Karpas-422 (cell line): ENCODE results near the gene ADGRL2. TPM values are rescaled to one million over a fixed set of nuclear protein-coding genes. Genes with fewer than 3 reads are reported as not detected.

ENCODE experiments used
- DNase-seq: peaks from one replicate; pipeline ENCODE4 v3.0.0-alpha.2; 2015
- H2AFZ ChIP-seq: fragments of 200-600 bp; sonication (generic); 2 replicates; pipeline ENCODE4 v1.6.1; 2014; ENCODE audit warnings: antibody characterized with exemption, low read length, mixed read lengths
- H3K27ac ChIP-seq: fragments of 200-600 bp; sonication (generic); 2 replicates; pipeline ENCODE4 v1.5.1; 2014; ENCODE audit warnings: mild to moderate bottlenecking, low read length, moderate library complexity
- H3K27me3 ChIP-seq: fragments of 200-600 bp; sonication (generic); 2 replicates; pipeline ENCODE4 v1.6.1; 2014; ENCODE audit warnings: low read length, mixed read lengths
- H3K36me3 ChIP-seq: fragments of 200-600 bp; sonication (generic); 2 replicates; pipeline ENCODE4 v1.6.1; 2014; ENCODE audit warnings: low read length, mixed read lengths; ENCODE audit not compliant: insufficient read depth
- H3K4me1 ChIP-seq: fragments of 200-600 bp; sonication (generic); 2 replicates; pipeline ENCODE4 v1.6.1; 2014; ENCODE audit warnings: mild to moderate bottlenecking, low read length, mixed read lengths
- H3K4me2 ChIP-seq: fragments of 200-600 bp; sonication (generic); 2 replicates; pipeline ENCODE4 v1.6.1; 2014; ENCODE audit warnings: low read length, low read depth, mild to moderate bottlenecking; ENCODE audit not compliant: poor library complexity, severe bottlenecking
- H3K4me3 ChIP-seq: fragments of 200-600 bp; sonication (generic); 2 replicates; pipeline ENCODE4 v1.5.1; 2014; ENCODE audit warnings: mild to moderate bottlenecking, antibody characterized with exemption, low read length, mixed read lengths
- H3K79me2 ChIP-seq: fragments of 200-600 bp; sonication (generic); 2 replicates; pipeline ENCODE4 v1.6.1; 2014; ENCODE audit warnings: mild to moderate bottlenecking, low read length, mixed read lengths
- H3K9ac ChIP-seq: fragments of 200-600 bp; sonication (generic); 2 replicates; pipeline ENCODE4 v1.6.0; 2014; ENCODE audit warnings: low read length
- H3K9me2 ChIP-seq: fragments of 200-600 bp; sonication (generic), shearing (Covaris generic); replicated peaks from 2 replicates; pipeline ENCODE4 v1.6.0; 2014; ENCODE audit warnings: mild to moderate bottlenecking, low read length, moderate library complexity; ENCODE audit not compliant: insufficient read depth
- H3K9me3 ChIP-seq: fragments of 300-700, 200-600 bp; sonication (generic); 2 replicates; pipeline ENCODE4 v1.6.1; 2014; ENCODE audit warnings: low read length, mixed read lengths
- H4K20me1 ChIP-seq: fragments of 200-600 bp; sonication (generic); 2 replicates; pipeline ENCODE4 v1.6.1; 2014; ENCODE audit warnings: mild to moderate bottlenecking, antibody characterized with exemption, low read length, low read depth; ENCODE audit not compliant: insufficient read depth
- total RNA-seq: library from RNA; depleted of rRNA; stranded (reverse); fragments of >200 nt; shearing (Covaris generic); gene quantifications from 2 replicates; pipeline ENCODE4 v1.2.3, GENCODE V29; 2014; ENCODE audit warnings: low replicate concordance

Gene ADGRL2
- total RNA-seq, 1 experiment from 2014 or later: not detected

DNA sequence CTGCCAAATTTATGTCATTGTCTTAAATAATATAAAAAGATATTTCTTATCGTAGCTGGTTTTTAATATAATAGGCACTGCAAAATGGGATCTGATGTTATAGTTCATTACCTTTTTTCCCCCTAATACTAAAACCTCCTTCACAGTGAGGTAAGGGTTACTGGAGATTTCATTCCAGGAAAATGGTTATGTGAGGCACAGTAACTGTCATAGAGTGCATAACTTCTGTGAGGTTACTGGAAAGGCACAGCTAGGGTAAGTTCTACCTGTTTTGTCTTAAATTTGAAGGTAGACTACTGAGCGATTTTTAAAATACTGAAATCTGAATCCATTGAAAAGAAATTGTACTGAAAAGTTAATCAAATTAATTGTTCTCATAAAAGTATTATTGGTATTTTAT is 13.0 kb downstream of the ADGRL2 start:
- no peaks in the 10 kb centered on the region; the same call in 1 of the 2 replicates for H3K9me3 ChIP-seq
- no peak overlapping the region for H2AFZ ChIP-seq
- no peaks in the 10 kb centered on the region for H3K9me2 ChIP-seq
- H4K20me1 ChIP-seq: no peaks in the 10 kb centered on the region
- H3K4me2 ChIP-seq: no peak overlapping the region
- H3K27ac ChIP-seq: no peak overlapping the region
- no peak for DNase-seq
- H3K79me2 ChIP-seq: no peaks in the 10 kb centered on the region
- no peaks in the 10 kb centered on the region for H3K27me3 ChIP-seq
- no peaks in the 10 kb centered on the region for H3K36me3 ChIP-seq
- no peaks in the 10 kb centered on the region for H3K4me1 ChIP-seq
- H3K9ac ChIP-seq: no peak overlapping the region
- H3K4me3 ChIP-seq: no peak overlapping the region

DNA sequence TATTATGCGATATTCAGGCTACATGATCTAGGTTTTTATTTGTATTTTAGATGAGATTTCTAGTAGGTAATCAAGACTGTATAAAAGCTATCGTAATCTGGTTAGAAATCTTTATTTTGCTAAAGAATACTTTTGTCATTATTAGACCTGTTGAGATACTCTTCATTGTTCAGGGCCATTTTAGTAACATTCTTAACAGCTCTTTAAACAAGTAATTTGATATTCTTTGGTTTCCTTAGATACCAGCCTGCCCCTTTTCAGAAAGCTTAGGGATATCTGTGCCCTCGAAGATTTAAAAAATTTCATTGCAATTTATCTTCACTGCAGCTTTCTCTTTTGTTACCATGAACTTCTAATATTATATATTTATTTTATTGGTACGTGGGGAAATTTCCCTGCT is 18.9 kb downstream of the ADGRL2 start:
- no peak overlapping the region for H3K4me3 ChIP-seq

DNA sequence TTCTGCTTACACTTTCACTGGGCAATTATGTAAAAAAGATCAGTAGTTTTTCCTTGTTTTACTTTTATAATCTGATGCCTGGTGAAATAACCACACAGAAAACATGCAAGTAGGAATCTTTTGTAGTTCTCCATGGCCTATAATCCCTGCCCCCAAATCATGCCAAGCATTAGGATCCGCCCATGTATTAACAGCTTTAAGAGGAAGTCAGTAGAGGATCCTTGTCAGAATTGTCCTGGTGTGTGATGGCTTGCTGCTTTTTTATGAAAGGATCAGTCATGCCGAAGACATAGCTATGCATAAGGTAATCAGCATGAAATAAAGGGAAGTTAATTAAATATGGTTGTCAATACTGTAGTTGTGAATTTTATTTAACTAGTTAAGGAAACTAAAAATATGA is 20.0 kb downstream of the ADGRL2 start:
- H2AFZ ChIP-seq: no peak overlapping the region
- no peaks in the 10 kb centered on the region for H4K20me1 ChIP-seq
- H3K9me2 ChIP-seq: no peaks in the 10 kb centered on the region
- no peaks in the 10 kb centered on the region for H3K79me2 ChIP-seq
- DNase-seq: no peak
- no peak overlapping the region for H3K4me2 ChIP-seq
- no peaks in the 10 kb centered on the region for H3K27me3 ChIP-seq
- no peak overlapping the region for H3K9ac ChIP-seq
- H3K4me1 ChIP-seq: no peaks in the 10 kb centered on the region
- H3K27ac ChIP-seq: no peak overlapping the region
- H3K36me3 ChIP-seq: no peaks in the 10 kb centered on the region
- H3K9me3 ChIP-seq: peaks cover 6% of the 10 kb centered on the region; the same call in 1 of the 2 replicates
- H3K4me3 ChIP-seq: no peak overlapping the region

More for the DNA sequence above, 18.9 kb downstream of the ADGRL2 start:
- Histone ChIP-seq H3K4me1 (no peaks in the 10 kb centered on the region), H3K27me3 (no peaks in the 10 kb centered on the region), H3K4me2 (no peak overlapping the region), H3K79me2 (no peaks in the 10 kb centered on the region), H3K36me3 (no peaks in the 10 kb centered on the region), H3K9me3 (peaks cover 6% of the 10 kb centered on the region; the same call in 1 of the 2 replicates), H3K9me2 (no peaks in the 10 kb centered on the region), H3K27ac (no peak overlapping the region), H4K20me1 (no peaks in the 10 kb centered on the region), H2AFZ (no peak overlapping the region), H3K9ac (no peak overlapping the region)
- DNase-seq: no peak

DNA sequence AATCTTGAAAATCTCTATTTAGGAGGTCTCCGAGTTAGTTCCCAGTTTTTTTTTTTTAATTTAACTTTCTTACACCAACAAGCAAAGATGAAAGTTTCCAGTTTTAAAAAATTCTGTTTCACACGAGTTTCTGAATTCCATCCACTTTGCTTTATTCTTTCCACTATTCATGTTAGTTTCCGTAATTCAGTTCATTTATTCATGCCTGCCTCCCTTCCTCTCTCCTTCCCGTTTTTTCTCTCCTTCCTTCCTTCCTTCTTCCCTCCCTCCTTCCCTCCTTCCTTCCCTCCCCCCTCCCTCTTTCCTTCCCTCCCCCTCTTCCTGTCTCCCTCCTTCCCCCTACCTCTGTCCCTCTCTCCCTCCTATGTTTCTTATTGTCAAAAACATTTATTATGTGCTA is 22.3 kb downstream of the ADGRL2 start:
- Histone ChIP-seq H3K27ac (no peak overlapping the region), H3K4me2 (no peak overlapping the region), H3K9ac (no peak overlapping the region), H3K9me3 (peaks cover 6% of the 10 kb centered on the region; the same call in 1 of the 2 replicates), H3K4me1 (no peaks in the 10 kb centered on the region), H3K4me3 (no peak overlapping the region), H3K27me3 (no peaks in the 10 kb centered on the region), H3K36me3 (no peaks in the 10 kb centered on the region), H2AFZ (no peak overlapping the region), H3K79me2 (no peaks in the 10 kb centered on the region), H3K9me2 (no peaks in the 10 kb centered on the region), H4K20me1 (no peaks in the 10 kb centered on the region)
- DNase-seq: no peak

GRCh38 chr1:81824759-81825158 is 24.0 kb downstream of the ADGRL2 start:
- Histone ChIP-seq H3K27ac (no peak overlapping the region), H3K36me3 (no peaks in the 10 kb centered on the region), H3K79me2 (no peaks in the 10 kb centered on the region), H3K27me3 (no peaks in the 10 kb centered on the region), H3K4me2 (no peak overlapping the region), H4K20me1 (no peaks in the 10 kb centered on the region), H3K9me2 (no peaks in the 10 kb centered on the region), H3K4me3 (no peak overlapping the region), H3K9me3 (peaks cover 7% of the 10 kb centered on the region; the same call in 1 of the 2 replicates), H2AFZ (no peak overlapping the region), H3K4me1 (no peaks in the 10 kb centered on the region), H3K9ac (no peak overlapping the region)
- no peak for DNase-seq

- Histone ChIP-seq H3K4me3 (no peak overlapping the region), H3K9me2 (no peaks in the 10 kb centered on the region), H3K4me1 (no peaks in the 10 kb centered on the region), H3K27me3 (no peaks in the 10 kb centered on the region), H3K9ac (no peak overlapping the region), H3K36me3 (no peaks in the 10 kb centered on the region), H2AFZ (no peak overlapping the region), H3K9me3 (peaks cover 10% of the 10 kb centered on the region; the same call in 1 of the 2 replicates), H3K4me2 (no peak overlapping the region), H3K27ac (no peak overlapping the region), H3K79me2 (no peaks in the 10 kb centered on the region), H4K20me1 (no peaks in the 10 kb centered on the region)
- no peak for DNase-seq
Measured at GRCh38 chr1:81827942-81828341, 27.2 kb downstream of the ADGRL2 start.

- Histone ChIP-seq H2AFZ (no peak overlapping the region), H3K4me3 (no peak overlapping the region), H3K4me2 (no peak overlapping the region), H3K27ac (no peak overlapping the region), H3K9ac (no peak overlapping the region), H3K9me3 (peaks cover 10% of the 10 kb centered on the region; the same call in 1 of the 2 replicates), H3K27me3 (no peaks in the 10 kb centered on the region), H3K36me3 (no peaks in the 10 kb centered on the region), H3K79me2 (no peaks in the 10 kb centered on the region), H3K9me2 (no peaks in the 10 kb centered on the region), H3K4me1 (no peaks in the 10 kb centered on the region), H4K20me1 (no peaks in the 10 kb centered on the region)
- DNase-seq: no peak
Measured at GRCh38 chr1:81832573-81832972, 31.8 kb downstream of the ADGRL2 start.

GRCh38 chr1:81833722-81834121 is 33.0 kb downstream of the ADGRL2 start:
- Histone ChIP-seq H3K4me1 (no peaks in the 10 kb centered on the region), H3K9me3 (peaks cover 10% of the 10 kb centered on the region; the same call in 1 of the 2 replicates)

GRCh38 chr1:81834268-81834667 is 33.5 kb downstream of the ADGRL2 start:
- Histone ChIP-seq H3K79me2 (no peaks in the 10 kb centered on the region), H3K4me1 (no peaks in the 10 kb centered on the region), H2AFZ (no peak overlapping the region), H3K4me2 (no peak overlapping the region), H3K9me2 (no peaks in the 10 kb centered on the region), H3K9me3 (peaks cover 10% of the 10 kb centered on the region; the same call in 1 of the 2 replicates), H3K27me3 (no peaks in the 10 kb centered on the region), H3K4me3 (no peak overlapping the region), H3K36me3 (no peaks in the 10 kb centered on the region), H3K27ac (no peak overlapping the region), H3K9ac (no peak overlapping the region), H4K20me1 (no peaks in the 10 kb centered on the region)
- no peak for DNase-seq

More at GRCh38 chr1:81833722-81834121, 33.0 kb downstream of the ADGRL2 start:
- H3K9ac ChIP-seq: no peak overlapping the region
- no peaks in the 10 kb centered on the region for H3K27me3 ChIP-seq
- no peak overlapping the region for H3K27ac ChIP-seq
- no peak overlapping the region for H3K4me2 ChIP-seq
- no peak overlapping the region for H2AFZ ChIP-seq
- H4K20me1 ChIP-seq: no peaks in the 10 kb centered on the region
- H3K79me2 ChIP-seq: no peaks in the 10 kb centered on the region
- no peaks in the 10 kb centered on the region for H3K9me2 ChIP-seq
- no peak overlapping the region for H3K4me3 ChIP-seq
- no peak for DNase-seq
- no peaks in the 10 kb centered on the region for H3K36me3 ChIP-seq
